Measurements from ENCODE around the gene TTR.

Gene TTR

DNA sequence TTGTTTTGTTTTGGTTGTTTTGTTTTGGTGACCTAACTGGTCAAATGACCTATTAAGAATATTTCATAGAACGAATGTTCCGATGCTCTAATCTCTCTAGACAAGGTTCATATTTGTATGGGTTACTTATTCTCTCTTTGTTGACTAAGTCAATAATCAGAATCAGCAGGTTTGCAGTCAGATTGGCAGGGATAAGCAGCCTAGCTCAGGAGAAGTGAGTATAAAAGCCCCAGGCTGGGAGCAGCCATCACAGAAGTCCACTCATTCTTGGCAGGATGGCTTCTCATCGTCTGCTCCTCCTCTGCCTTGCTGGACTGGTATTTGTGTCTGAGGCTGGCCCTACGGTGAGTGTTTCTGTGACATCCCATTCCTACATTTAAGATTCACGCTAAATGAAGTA, at the start of gene TTR:
TTR (plus strand) TSS at position 250 of the 400 bp plus-strand sequence; CDS start at position 276, 26 bp downstream.
- no peak for DNase-seq

- no peak for DNase-seq
Observed at GRCh38 chr18:31546476-31546875, 45.2 kb upstream of the TTR start.

- no peak for DNase-seq
Observed at GRCh38 chr18:31548853-31549252, 42.8 kb upstream of the TTR start.

DNA sequence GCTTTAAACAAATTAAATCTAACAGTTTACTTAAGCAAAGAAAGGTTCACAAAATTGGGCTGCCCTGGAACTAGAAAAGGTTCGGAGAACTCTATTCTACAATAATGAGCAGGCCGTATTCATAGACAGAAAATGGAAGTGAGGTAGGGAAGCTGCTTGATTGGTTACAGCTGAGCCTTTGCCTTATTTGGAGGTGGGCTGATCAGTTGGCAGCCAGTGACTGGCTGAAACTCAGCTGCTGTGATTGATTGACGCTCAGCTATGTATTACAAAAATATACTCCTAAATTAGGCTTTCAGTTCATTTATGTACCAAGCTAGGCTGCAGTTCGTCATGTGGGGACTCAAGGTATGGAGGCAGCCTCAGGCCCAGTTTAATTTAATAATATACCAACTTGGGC, 42.3 kb upstream of the TTR start:
- DNase-seq, result no peak

DNA sequence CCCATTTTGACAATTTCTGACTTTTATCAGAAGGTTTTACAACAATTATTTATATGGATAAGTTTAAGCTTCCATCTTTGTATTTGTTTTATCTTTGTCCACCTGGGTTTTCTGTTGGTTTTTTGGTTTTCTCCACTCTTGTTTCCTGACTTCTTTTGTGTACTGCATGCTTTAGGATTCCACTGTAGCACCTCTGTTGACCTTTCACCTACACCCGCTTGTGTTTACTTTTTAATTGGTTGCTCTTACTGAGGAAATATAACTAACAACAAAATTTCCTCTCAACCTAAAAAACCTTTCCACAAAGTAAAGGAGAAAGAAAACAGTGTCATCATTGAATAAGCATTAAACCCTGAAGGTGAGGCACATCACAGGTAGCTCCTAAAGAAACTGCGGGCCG, 39.8 kb upstream of the TTR start:
- no peak for DNase-seq

- peak; percentile 16 to 27 (median 21) for DNase-seq
Observed at GRCh38 chr18:31553800-31554199, 37.9 kb upstream of the TTR start.

GRCh38 chr18:31554776-31555175, 36.9 kb upstream of the TTR start:
- DNase-seq, result no peak

DNA sequence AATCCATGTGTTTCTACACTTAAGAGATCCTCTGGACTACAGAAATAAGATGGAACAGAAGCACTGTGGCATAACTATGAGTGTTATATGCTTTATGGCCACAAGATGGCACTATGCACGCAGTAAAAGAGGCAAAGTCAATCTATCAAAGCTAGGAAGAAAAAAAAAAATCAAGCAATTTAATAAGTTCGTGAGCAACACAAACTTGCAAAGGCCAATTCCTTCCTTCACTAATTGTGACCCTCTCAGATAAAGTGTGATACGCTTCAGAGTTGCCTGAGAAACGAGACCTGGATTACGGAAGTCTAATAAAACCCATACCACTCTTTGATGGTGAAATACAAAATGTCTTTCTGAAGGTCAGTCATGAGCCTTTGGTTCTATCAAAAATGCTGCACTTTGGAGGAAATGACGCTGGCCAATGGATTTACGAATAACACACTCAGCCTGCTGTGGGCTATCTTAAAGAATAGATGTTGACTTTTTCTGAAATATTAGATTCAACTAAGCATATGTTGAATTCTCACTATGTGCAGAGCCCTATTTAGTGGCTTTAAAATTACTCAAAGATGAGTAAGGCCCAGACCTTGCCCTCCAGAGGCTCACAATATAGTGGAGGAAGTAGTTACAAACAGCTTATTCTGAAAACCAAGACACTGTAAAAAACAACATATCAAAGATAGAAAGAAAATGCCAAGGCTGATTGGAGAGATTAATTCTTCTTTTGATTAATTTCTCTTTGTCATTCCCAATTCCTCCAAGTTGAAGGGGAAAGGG, 35.5 kb upstream of the TTR start:
- peak; percentile 67 to 81 (median 81) for DNase-seq

- DNase-seq, result no peak
Observed at GRCh38 chr18:31557446-31557845, 34.2 kb upstream of the TTR start.

GRCh38 chr18:31558567-31558966, 33.1 kb upstream of the TTR start:
- no peak for DNase-seq

GRCh38 chr18:31562726-31563125, 29.0 kb upstream of the TTR start:
- no peak for DNase-seq

DNA sequence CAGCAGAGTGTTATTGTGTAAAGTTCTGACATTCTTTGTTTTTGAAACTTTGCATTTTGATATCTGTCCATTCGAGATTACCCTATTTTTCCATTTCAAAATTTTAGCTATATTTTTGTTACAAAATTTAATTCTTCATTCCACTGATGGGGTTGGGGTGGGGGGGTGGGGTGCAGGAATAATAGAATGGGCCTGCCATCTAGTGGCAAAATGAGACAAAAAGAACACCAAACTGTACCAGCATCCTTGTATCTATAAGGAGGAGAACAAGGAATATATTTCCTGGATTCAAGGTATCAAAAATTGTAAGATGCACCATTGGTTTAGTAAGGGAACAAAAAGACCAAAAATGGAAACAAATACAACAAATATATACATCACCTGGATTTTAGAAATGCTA, 27.9 kb upstream of the TTR start:
- no peak for DNase-seq

DNA sequence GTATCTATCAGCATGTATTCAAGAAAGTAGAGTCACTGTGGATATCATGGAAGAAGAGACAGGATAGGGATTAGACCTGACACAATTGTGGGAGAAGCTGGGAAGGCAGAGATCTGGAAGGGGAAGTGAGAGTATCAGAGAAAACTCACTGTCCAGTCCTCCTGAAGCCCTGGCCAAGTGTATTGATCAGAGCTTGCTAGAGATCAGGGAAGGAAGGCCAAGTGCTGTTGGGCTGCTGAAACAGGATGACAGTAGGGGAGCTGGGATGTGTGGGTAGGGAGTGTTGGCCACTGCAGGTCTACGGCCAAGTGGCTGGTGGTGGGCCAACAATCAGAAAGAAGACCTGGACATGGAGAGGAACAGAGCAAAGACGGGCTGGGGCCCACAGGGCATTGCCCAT, 26.3 kb upstream of the TTR start:
- DNase-seq, result no peak

- DNase-seq, result no peak
Observed at GRCh38 chr18:31565782-31566512, 25.7 kb upstream of the TTR start.

DNA sequence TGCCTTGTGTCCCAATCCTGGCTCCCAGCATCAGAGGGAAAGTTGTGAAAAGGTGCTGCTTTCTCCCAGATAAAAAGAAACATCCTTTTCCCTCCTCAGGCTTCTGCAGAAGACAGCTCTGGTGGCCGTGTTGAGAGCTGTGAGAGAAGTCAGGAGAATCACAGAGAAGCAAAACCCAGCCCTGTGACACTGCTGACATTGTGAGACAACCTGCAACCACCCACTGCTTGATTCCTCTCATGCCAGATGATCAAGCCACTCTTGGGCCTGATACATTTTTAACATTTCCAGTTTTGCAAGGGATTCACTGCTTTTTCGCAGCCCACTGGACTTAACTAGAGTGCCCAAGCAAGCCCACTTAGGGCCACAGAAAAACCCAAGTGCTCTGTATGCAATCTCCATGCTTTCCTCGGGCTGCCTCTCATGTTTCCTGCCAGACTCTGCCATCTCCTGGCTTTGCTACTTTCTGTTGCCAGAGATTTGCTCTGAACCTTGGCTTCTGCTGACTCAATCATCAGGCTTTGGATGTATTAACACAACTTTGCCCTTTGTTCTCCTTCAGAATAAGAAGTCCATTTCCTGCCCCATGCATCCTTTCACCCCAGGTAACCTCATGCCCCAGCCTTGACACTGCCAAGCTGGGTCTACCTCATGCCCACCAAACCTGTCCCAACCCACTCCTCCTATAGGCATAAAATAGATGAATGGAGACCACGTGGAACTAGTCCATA, 24.9 kb upstream of the TTR start:
- no peak for DNase-seq

DNA sequence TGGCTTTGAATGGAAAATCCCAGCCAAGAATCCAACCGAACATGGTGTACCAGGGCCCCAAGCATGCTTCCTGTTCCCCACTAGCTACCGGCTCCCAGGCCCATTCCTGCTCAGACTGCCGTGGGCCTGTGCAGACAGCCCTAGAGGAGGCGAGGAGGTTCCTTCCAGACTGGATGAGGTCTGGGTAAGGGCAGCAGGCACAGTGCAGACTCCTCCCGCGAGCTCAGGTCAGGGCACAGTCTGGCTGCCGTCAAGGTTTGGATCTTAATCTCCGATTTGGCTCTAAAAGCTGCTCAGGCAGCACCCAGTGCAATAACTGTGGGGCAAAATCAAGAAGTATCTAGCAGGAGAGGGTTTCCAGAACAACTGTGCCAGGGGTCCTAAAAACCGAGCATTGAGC, 19.3 kb upstream of the TTR start:
- no peak for DNase-seq

DNA sequence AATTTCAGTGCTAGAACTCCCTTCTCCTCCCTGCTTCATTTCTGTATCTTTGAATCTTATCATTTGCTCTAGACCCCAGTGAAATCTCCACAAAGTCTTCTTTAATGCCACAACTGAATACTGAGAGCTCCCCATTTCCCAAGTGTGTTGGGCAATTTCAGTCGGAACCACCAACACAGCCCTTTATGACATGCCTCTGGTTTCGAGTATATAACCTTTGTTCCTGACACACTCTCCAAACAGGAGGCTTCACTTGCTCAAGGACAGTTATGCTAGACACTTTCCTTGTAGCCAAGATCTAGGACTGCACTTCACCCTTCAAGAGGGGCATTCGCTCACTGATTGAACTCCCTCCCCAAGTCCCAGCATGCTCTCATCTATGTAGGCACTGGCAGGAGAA, 18.6 kb upstream of the TTR start:
- DNase-seq, result no peak

GRCh38 chr18:31574359-31574758, 17.3 kb upstream of the TTR start:
- peak; percentile 77 to 86 (median 85) for DNase-seq

DNA sequence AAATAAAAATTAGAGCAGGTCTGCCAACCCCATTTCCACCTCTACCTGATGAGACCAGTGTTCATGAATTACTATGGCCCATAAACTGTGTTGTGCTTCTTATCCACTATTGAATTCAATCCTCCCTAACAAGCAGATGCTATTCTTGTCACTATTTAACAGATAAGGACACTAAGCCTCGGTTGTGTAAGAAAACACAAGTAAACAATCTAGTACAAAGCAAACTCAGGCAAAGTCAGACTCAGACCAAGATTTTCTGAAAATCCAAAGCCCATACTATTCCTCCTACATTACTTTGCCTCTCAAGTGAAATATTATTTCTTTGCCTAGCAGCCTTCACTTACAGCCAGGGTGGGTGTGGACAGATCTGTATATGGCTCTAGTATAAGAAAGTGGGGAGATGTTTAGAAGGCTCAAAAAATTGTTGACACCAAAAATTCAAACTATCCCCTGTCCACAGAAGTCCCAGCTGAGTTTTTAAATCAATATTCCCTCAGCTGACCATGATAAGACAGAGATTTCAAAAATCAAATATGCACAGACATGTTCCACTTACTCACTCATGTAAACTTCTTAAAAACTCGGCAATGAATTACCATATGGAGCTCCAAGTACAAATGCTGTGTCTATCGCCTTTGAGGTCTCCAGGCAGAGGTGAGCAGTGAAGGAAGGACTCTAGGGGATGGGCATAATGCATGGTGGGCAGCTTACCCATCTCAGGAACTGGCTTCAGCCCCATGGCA, 16.0 kb upstream of the TTR start:
- DNase-seq, result no peak

DNA sequence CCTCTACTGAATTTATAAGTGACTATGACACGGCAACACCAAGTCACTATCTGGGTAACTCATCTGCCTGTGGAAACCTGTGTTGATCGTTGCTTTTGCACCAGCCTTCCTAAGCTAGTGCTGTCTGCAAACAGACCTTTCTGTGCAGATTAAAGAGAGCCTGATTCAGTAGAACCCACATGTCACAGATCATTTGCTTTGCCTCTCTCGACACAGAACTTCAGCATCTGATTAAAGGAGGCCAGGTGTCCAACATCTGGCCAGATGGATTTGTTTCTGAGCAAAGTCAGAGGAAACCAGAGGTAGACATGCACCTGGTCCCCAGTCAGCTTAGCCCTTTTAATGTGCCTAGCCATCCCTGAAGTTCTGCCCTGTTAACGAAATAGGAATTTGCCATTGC, 15.0 kb upstream of the TTR start:
- DNase-seq, result no peak

GRCh38 chr18:31577195-31577594, 14.5 kb upstream of the TTR start:
- no peak for DNase-seq

- no peak for DNase-seq
Observed at GRCh38 chr18:31578126-31578525, 13.6 kb upstream of the TTR start.

- no peak for DNase-seq
Observed at GRCh38 chr18:31579375-31579774, 12.3 kb upstream of the TTR start.
